Measurements from ENCODE around the gene LRRC41. TPM values are rescaled to one million over a fixed set of nuclear protein-coding genes. Genes with fewer than 3 reads are reported as not detected.

LRRC41 gene
- polyA plus RNA-seq, 3 donors = 22.9 to 50.9 (median 47.4) TPM

DNA sequence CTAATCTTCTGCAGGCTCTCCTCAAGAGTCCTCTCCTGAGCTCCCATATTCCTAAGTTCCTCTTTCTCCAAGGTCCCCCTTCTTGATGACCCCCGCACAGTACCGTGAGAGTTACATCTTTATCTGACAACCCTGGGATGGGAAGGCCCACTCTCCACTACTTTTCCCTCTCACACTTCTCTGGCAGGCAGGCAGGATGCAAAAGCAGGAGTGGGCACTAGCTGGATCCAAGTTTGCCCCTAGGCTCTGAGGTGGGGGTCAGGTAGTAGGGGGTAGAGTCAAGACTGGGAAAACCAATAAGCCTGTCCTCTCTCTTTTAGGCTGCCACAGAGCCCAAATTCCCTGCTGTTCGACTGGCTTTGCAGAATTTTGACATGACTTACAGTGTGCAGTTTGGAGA lies 41.1 kb upstream of the LRRC41 start:
- peaks cover 45 to 66% of the 10 kb centered on the region in 2 donors for H3K36me3 Mint-ChIP-seq
- Histone ChIP-seq H3K36me3 (replicated peaks in 1 of 2; ENCODE audit: control insufficient read depth in 1 of 2, insufficient read depth in 2 of 2, low read length in 2 of 2) (peaks cover 37 to 48% of the 10 kb centered on the region in 2 donors), H3K27ac (ENCODE audit: low read depth in 1 of 2, low read length in 2 of 2) (peak overlapping the region in 1 of 2 donors; percentile 49), H3K9me3 (replicated peaks in 1 of 2; ENCODE audit: control insufficient read depth in 1 of 2, insufficient read depth in 1 of 2, low read length in 2 of 2) (no peaks in the 10 kb centered on the region), H3K4me3 (replicated peaks in 1 of 3; ENCODE audit: low read depth in 2 of 3, low read length in 3 of 3) (no peak overlapping the region), H4K20me1 (ENCODE audit: insufficient read depth, low read length) (peaks cover 4% of the 10 kb centered on the region), H3K4me2 (replicated peaks; ENCODE audit: extremely low read depth, low read length, poor library complexity, severe bottlenecking) (no peak overlapping the region), H3K79me2 (ENCODE audit: insufficient read depth, low read length) (peaks cover 26% of the 10 kb centered on the region), H3K4me1 (ENCODE audit: control insufficient read depth in 1 of 2, insufficient read depth in 2 of 2, low read length in 2 of 2) (peaks cover 20 to 26% of the 10 kb centered on the region in 2 donors), H3K9ac (ENCODE audit: insufficient read depth, low read length, poor library complexity, severe bottlenecking) (no peak overlapping the region), H2AFZ (ENCODE audit: insufficient read depth, low read depth, low read length, poor library complexity, severe bottlenecking) (no peak overlapping the region), H3K27me3 (ENCODE audit: control insufficient read depth in 2 of 2, insufficient read depth in 2 of 2, low read length in 2 of 2) (no peaks in the 10 kb centered on the region)
- intact Hi-C loops (cut with micrococcal nuclease) = loop anchor here in 1 of 2 donors (5.0 kb wide), 1 partner anchor 42 kb away; the partner anchor contains the start of genes LRRC41 and UQCRH
- no peak overlapping the region for H3K4me3 Mint-ChIP-seq
- H3K4me1 Mint-ChIP-seq = peaks cover 35% of the 10 kb centered on the region
- H3K9me3 Mint-ChIP-seq = peaks cover 0 to 2% (median 0%) of the 10 kb centered on the region in 7 donors
- TF ChIP-seq, protein P1, sequence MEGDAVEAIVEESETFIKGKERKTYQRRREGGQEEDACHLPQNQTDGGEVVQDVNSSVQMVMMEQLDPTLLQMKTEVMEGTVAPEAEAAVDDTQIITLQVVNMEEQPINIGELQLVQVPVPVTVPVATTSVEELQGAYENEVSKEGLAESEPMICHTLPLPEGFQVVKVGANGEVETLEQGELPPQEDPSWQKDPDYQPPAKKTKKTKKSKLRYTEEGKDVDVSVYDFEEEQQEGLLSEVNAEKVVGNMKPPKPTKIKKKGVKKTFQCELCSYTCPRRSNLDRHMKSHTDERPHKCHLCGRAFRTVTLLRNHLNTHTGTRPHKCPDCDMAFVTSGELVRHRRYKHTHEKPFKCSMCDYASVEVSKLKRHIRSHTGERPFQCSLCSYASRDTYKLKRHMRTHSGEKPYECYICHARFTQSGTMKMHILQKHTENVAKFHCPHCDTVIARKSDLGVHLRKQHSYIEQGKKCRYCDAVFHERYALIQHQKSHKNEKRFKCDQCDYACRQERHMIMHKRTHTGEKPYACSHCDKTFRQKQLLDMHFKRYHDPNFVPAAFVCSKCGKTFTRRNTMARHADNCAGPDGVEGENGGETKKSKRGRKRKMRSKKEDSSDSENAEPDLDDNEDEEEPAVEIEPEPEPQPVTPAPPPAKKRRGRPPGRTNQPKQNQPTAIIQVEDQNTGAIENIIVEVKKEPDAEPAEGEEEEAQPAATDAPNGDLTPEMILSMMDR (IDR thresholded peaks at IDR 0.05) = no peak
- 100% methylated on average over 3 of the region's 3 CpGs for WGBS (ENCODE audit: insufficient coverage)
- no peak for DNase-seq
- H3K27me3 Mint-ChIP-seq (ENCODE audit: low read depth in 3 of 3) = peaks cover 0 to under 1% (median 0%) of the 10 kb centered on the region in 3 donors
- peak overlapping the region in 5 of 7 donors; percentile 23 to 75 (median 44) for H3K27ac Mint-ChIP-seq

DNA sequence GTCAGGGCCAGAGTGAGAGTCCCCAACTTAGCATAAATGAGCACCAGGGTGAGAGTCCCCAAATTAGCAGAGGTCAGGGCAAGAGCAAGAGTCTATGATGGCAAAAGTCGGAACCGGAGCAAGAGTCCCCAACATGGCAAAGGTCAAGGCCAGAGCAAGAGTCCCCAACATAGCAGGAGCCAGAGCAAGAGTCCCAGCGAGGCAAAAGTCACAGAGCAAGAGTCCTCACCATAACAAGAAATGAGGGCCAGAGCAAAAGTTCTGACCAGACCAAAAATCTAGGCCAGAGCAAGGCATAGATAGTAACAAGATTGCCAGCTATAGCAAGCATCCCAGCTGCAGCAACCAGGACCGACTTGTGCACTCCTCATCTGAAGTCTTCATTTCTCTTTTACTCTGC lies 40.3 kb upstream of the LRRC41 start:
- H3K27ac Mint-ChIP-seq = peak overlapping the region in 4 of 7 donors; percentile 17 to 99 (median 54)
- no peak overlapping the region for H3K4me3 Mint-ChIP-seq
- Histone ChIP-seq H3K4me3 (replicated peaks in 1 of 3; ENCODE audit: low read depth in 2 of 3, low read length in 3 of 3) (no peak overlapping the region), H3K36me3 (replicated peaks in 1 of 2; ENCODE audit: control insufficient read depth in 1 of 2, insufficient read depth in 2 of 2, low read length in 2 of 2) (peaks cover 35 to 48% of the 10 kb centered on the region in 2 donors), H2AFZ (ENCODE audit: insufficient read depth, low read depth, low read length, poor library complexity, severe bottlenecking) (no peak overlapping the region), H3K4me1 (ENCODE audit: control insufficient read depth in 1 of 2, insufficient read depth in 2 of 2, low read length in 2 of 2) (peaks cover 19 to 24% of the 10 kb centered on the region in 2 donors), H4K20me1 (ENCODE audit: insufficient read depth, low read length) (peaks cover 4% of the 10 kb centered on the region), H3K27me3 (ENCODE audit: control insufficient read depth in 2 of 2, insufficient read depth in 2 of 2, low read length in 2 of 2) (no peaks in the 10 kb centered on the region), H3K79me2 (ENCODE audit: insufficient read depth, low read length) (peaks cover 26% of the 10 kb centered on the region), H3K4me2 (replicated peaks; ENCODE audit: extremely low read depth, low read length, poor library complexity, severe bottlenecking) (no peak overlapping the region), H3K27ac (ENCODE audit: low read depth in 1 of 2, low read length in 2 of 2) (peak overlapping the region in 1 of 2 donors; percentile 49), H3K9me3 (replicated peaks in 1 of 2; ENCODE audit: control insufficient read depth in 1 of 2, insufficient read depth in 1 of 2, low read length in 2 of 2) (no peaks in the 10 kb centered on the region), H3K9ac (ENCODE audit: insufficient read depth, low read length, poor library complexity, severe bottlenecking) (no peak overlapping the region)
- DNase-seq = no peak
- peaks cover 45 to 58% of the 10 kb centered on the region in 2 donors for H3K36me3 Mint-ChIP-seq
- TF ChIP-seq, protein P1 (IDR thresholded peaks at IDR 0.05) = no peak
- intact Hi-C loops (cut with micrococcal nuclease) = loop anchor here in 1 of 2 donors (5.0 kb wide), 1 partner anchor 41 kb away; the partner anchor contains the start of genes LRRC41 and UQCRH
- H3K4me1 Mint-ChIP-seq = peaks cover 34% of the 10 kb centered on the region
- 100% methylated on average over 4 of the region's 4 CpGs for whole genome bisulfite sequencing (ENCODE audit: insufficient coverage)
- peaks cover 0 to 2% (median 0%) of the 10 kb centered on the region in 7 donors for H3K9me3 Mint-ChIP-seq
- H3K27me3 Mint-ChIP-seq (ENCODE audit: low read depth in 3 of 3) = peaks cover 0 to 1% (median 0%) of the 10 kb centered on the region in 3 donors
